Stimulated activated CD4-positive, alpha-beta T cell treated with anti-CD3 and anti-CD28 coated beads, Interleukin-1b, Interleukin-23, amount 100 ng/mL, for 4 hours (primary cell): ENCODE measurements around the gene ANKRD7.
"Not testable (repeated sequence)": the region's sequence is repeated elsewhere in the genome, so short reads cannot be mapped to it uniquely, and the experiment has no call there.

Experiments
- DNase-seq, 2 donors: peaks; one replicate each; pipeline ENCODE4 v3.0.0-alpha.2; 2020; ENCODE audit warnings: low read depth in 2 of 2

Gene ANKRD7

GRCh38 chr7:118233799-118234198 lies 9.3 kb downstream of the ANKRD7 start:
- DNase-seq = no peak

- DNase-seq = no peak
Measured at GRCh38 chr7:118239014-118239413, 14.5 kb downstream of the ANKRD7 start.

- DNase-seq = not testable (repeated sequence)
Measured at GRCh38 chr7:118240320-118240719, 15.8 kb downstream of the ANKRD7 start.

GRCh38 chr7:118243695-118244094 lies 19.2 kb downstream of the ANKRD7 start:
- DNase-seq = no peak

- DNase-seq = no peak
Measured at GRCh38 chr7:118245267-118246040, 20.9 kb downstream of the ANKRD7 start.

- no peak for DNase-seq
Measured at GRCh38 chr7:118250860-118251494, 26.5 kb downstream of the ANKRD7 start.

- no peak for DNase-seq
Measured at GRCh38 chr7:118252087-118252486, 27.6 kb downstream of the ANKRD7 start.

- DNase-seq = no peak
Measured at GRCh38 chr7:118259115-118259514, 34.6 kb downstream of the ANKRD7 start.

- no peak for DNase-seq
Measured at GRCh38 chr7:118264836-118265235, 40.3 kb downstream of the ANKRD7 start.

- no peak for DNase-seq
Measured at GRCh38 chr7:118280319-118281012, 56.0 kb downstream of the ANKRD7 start.

- no peak for DNase-seq
Measured at GRCh38 chr7:118281196-118281595, 56.7 kb downstream of the ANKRD7 start.

- no peak for DNase-seq
Measured at GRCh38 chr7:118285358-118285757, 60.9 kb downstream of the ANKRD7 start.

GRCh38 chr7:118286131-118286530 lies 61.6 kb downstream of the ANKRD7 start:
- no peak for DNase-seq

GRCh38 chr7:118288098-118288497 lies 63.6 kb downstream of the ANKRD7 start:
- DNase-seq = no peak

- DNase-seq = no peak
Measured at GRCh38 chr7:118289476-118289875, 65.0 kb downstream of the ANKRD7 start.
